ENCODE measurements around the gene UBE2H.

- TF ChIP-seq TARDBP (IDR thresholded peaks at IDR 0.05) (no peak), FOXM1 (IDR thresholded peaks at IDR 0.05; ENCODE audit: borderline replicate concordance) (no peak), ZNF384 (IDR thresholded peaks at IDR 0.05) (no peak), SP1 (IDR thresholded peaks at IDR 0.05) (no peak), HDGF (IDR thresholded peaks at IDR 0.05; ENCODE audit: borderline replicate concordance) (no peak), BHLHE40 (IDR thresholded peaks at IDR 0.05; ENCODE audit: borderline replicate concordance) (no peak), NFRKB (IDR thresholded peaks at IDR 0.05) (no peak), ELF4 (IDR thresholded peaks at IDR 0.05) (no peak), FOXK2 (IDR thresholded peaks at IDR 0.05) (no peak)
Observed at GRCh38 chr7:129919492-129919891, 33.3 kb downstream of the UBE2H start.
